ENCODE measurements around the gene TMEM79. TPM values are rescaled to one million over a fixed set of nuclear protein-coding genes. Genes with fewer than 3 reads are reported as not detected.

Gene TMEM79
- polyA plus RNA-seq, 3 donors from 2014 or later, result 2.0 to 6.5 (median 2.7) TPM

DNA sequence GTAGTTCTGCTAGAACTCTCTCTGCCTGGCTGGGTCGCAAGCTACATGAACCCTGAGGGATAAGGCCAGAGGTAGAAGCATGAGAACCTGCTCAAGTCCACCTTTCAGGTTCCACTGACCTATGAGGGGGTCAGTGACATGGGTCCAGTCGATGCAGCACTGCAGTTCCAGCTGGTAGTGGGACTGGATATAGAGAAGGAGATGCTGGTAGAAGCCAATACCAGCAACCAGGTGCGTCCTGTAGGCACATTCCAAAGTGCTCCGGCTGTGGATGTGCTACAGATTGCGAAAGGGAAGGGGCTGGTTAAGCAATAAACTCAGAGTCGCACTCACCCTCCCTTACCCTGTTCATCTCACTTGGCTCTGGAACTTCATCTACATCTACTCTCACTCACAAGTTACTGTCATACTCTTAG, 7.2 kb upstream of the TMEM79 start:
- H3K36me3 Mint-ChIP-seq, result peaks cover 21 to 44% (median 33%) of the 10 kb centered on the region in 3 donors
- H3K4me1 Mint-ChIP-seq, result peaks cover 12 to 23% of the 10 kb centered on the region in 2 donors
- no peak overlapping the region for H3K4me3 Mint-ChIP-seq
- H3K9me3 Mint-ChIP-seq, result no peaks in the 10 kb centered on the region
- peaks cover 0 to 5% (median 0%) of the 10 kb centered on the region in 3 donors for H3K27me3 Mint-ChIP-seq (ENCODE audit: low read depth in 3 of 3)
- H3K27ac Mint-ChIP-seq, result peak overlapping the region in 1 of 6 donors; percentile 17
- DNase-seq, result no peak

DNA sequence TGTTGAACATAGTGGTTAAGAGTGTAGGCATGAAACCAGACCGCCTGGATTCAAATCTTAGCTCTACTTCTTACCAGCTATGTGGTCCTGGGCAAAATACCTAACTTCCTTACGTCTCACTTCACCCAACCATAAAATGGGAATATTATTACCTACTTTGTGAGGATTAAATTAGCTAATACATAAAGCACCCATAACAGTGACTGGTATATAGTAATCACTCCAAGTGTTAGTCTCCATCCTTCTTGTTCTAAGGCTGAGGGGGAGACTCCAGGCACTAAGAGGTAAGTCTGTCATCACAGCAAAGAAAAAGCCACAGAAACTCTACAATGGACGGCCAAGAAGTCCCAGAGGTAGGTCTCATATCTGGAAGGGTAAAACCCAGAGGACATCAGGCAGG, 4.3 kb upstream of the TMEM79 start:
- Mint-ChIP-seq H3K4me3 (peak overlapping the region in 3 of 5 donors; percentile 1 to 53 (median 52)), H3K4me1 (peaks cover 29 to 48% of the 10 kb centered on the region in 2 donors), H3K36me3 (peaks cover 8 to 20% (median 13%) of the 10 kb centered on the region in 3 donors), H3K9me3 (no peaks in the 10 kb centered on the region), H3K27ac (peak overlapping the region in 3 of 6 donors; percentile 11 to 47 (median 46)), H3K27me3 (ENCODE audit: low read depth in 3 of 3) (peaks cover 4 to 10% (median 5%) of the 10 kb centered on the region in 3 donors)
- DNase-seq, result no peak

DNA sequence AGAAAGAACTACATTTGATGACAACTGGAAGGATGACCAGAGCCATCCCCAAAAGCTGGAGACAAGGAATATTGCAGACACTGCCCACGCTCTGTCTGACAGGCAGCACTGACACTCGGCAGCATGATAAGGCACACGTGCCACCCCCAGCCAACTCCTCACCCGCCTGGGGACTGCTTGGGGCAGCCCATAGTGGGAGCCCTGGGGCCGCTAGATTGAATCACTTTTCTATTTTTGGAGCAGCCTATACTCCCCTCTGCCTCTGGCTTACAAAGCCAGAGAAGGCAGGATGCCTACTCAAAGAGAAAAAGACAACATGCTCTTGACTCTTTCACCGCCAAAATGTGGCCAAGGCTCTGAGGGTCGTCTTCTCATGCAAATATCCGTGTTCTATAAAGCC, 2.8 kb upstream of the TMEM79 start:
- peak in 1 of 3 donors; percentile 12 for DNase-seq
- Mint-ChIP-seq H3K36me3 (peaks cover 8 to 17% (median 12%) of the 10 kb centered on the region in 3 donors), H3K27ac (peak overlapping the region; percentile 68 to 98 (median 91)), H3K27me3 (ENCODE audit: low read depth in 3 of 3) (peaks cover 4 to 10% (median 6%) of the 10 kb centered on the region in 3 donors), H3K4me3 (peak overlapping the region; percentile 95 to 99 (median 95)), H3K9me3 (no peaks in the 10 kb centered on the region), H3K4me1 (peaks cover 29 to 48% of the 10 kb centered on the region in 2 donors)

DNA sequence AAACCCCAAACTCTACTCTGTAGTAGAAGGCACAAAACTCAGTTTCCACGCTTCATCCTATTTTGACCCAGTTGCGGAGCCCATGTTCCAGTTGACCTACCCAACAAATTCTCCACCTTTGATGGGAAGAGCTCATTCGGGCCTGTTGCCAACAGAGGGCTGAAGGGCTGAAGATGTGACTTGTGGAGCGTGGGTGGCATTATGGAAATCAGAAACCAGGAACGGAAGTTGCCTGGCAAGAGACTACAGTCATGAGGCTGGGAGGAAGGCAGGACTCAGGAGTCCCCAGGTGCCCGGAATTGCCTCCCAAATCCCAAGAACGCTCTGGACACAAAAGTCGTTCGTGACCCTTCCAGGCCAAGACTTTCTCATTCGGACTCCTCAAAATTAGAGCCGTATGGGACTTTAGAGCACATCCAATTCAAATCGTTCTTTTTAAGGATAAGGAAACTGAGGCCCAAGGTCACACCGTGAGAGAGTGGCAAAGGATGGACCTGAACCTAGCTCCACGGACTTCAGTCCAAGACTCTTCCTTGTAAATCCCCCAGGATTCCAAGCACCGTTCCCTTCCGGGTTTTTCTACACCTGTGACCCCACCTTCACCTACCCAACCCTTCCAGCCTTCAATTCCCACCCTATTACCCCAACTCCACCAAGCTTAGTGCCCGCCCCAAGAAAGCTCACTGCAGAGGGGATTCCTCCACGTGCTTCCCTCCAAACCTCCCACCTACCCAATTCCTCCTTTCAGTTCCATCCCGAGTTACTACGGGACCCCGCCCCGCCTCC, 2.2 kb upstream of the TMEM79 start:
- DNase-seq, result no peak
- H3K27ac Mint-ChIP-seq, result peak overlapping the region; percentile 68 to 98 (median 91)
- no peaks in the 10 kb centered on the region for H3K9me3 Mint-ChIP-seq
- peak overlapping the region; percentile 95 to 99 (median 95) for H3K4me3 Mint-ChIP-seq
- H3K36me3 Mint-ChIP-seq, result peaks cover 8 to 14% (median 12%) of the 10 kb centered on the region in 3 donors
- peaks cover 29 to 48% of the 10 kb centered on the region in 2 donors for H3K4me1 Mint-ChIP-seq
- H3K27me3 Mint-ChIP-seq (ENCODE audit: low read depth in 3 of 3), result peaks cover 4 to 10% (median 6%) of the 10 kb centered on the region in 3 donors

DNA sequence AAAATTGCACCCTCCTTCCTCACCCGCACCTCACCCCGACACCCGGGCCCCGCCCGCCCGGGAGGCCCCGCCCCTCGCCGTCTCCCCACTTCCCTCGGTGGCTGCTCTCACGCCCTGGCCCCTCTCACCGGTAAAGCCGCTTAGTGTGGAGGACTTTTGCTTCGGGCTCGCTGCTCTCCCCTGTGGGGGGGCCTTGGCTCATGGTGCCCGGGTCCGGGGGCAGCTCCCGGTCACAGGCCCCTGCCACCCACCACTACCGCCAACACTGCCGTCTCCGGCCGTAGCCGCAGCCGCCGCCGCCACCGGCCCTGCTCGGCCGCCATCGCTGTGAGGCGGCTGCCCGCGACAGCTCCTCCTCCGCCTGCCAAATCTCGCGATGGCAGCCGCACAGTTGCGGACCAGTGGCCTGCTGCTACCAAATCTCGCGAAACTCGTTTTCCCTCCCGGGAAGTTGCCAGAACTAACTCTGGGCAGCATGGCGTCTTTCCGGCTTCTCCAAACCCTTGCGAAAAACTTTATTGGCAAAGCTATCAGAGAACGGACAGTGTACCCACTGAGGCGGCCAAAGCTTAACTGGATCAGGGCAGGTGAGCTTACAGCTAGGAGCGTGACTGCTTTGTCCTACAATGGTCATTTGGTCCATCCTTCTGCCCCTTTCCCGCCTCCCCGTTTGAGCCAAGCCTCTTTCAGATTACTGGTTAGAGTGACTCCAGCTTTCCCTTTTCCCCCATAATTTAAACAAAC, 1.5 kb upstream of the TMEM79 start, which contains the start of gene SMG5:
SMG5 (minus strand) TSS at position 347 of the 744 bp plus-strand sequence; CDS start at position 202, 145 bp downstream.
- Mint-ChIP-seq H3K9me3 (no peaks in the 10 kb centered on the region), H3K4me3 (peak within 1 kb of the TSS; percentile 95 to 99 (median 95)), H3K27ac (peak within 1 kb of the TSS; percentile 89 to 98 (median 93)), H3K27me3 (ENCODE audit: low read depth in 3 of 3) (peaks cover 4 to 10% (median 6%) of the 10 kb centered on the region in 3 donors), H3K36me3 (peaks cover 7 to 11% (median 7%) of the 10 kb centered on the region in 3 donors), H3K4me1 (peaks cover 29 to 48% of the 10 kb centered on the region in 2 donors)
- peak; percentile 96 to 97 (median 97) for DNase-seq

DNA sequence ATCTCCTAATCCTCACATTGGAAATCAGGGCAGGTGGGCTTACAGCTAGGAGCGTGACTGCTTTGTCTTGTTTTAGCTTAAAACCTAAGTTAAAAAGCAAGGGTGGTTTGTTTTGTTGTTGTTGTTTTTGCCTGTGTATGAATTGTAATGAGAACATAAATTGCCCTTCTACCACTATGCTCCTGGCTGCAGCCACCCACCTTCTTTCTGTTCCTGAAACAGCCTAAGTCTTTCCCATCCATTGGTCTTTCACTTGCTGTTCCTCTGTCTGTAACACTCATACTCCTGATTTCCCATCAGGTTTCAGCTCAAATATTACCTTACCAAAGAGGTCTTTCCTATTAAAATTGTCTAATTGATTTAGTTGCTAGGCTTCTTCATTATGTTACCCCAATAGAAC, 604 bp upstream of the TMEM79 start:
- peaks cover 4 to 10% (median 6%) of the 10 kb centered on the region in 3 donors for H3K27me3 Mint-ChIP-seq (ENCODE audit: low read depth in 3 of 3)
- H3K4me1 Mint-ChIP-seq, result peaks cover 29 to 48% of the 10 kb centered on the region in 2 donors
- no peak for DNase-seq
- H3K4me3 Mint-ChIP-seq, result peak overlapping the region; percentile 95 to 99 (median 95)
- H3K27ac Mint-ChIP-seq, result peak overlapping the region; percentile 89 to 98 (median 93)
- H3K9me3 Mint-ChIP-seq, result no peaks in the 10 kb centered on the region
- H3K36me3 Mint-ChIP-seq, result peaks cover 0 to 2% (median under 1%) of the 10 kb centered on the region in 3 donors

DNA sequence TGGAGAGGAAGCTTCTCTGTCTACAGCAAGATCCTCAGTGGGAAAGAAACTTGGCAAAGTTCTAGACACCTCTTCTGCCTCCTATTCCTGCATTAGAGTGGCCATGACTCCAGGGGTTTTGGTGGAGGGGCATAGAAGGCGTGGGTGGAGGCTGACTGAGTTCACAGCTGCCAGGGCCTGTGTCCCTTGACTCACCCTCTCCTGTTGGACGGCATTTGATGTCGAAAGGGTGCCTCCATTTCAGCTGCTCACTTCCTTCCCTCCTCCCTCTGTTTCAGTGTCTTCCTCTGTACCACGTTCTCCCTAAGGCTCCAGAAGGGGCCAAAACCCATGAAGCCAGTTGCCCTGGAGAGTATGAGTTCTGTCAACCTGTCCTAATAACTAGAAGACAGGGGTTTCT, 632 bp downstream of the TMEM79 start:
- H3K4me1 Mint-ChIP-seq, result peaks cover 29 to 47% of the 10 kb centered on the region in 2 donors
- H3K9me3 Mint-ChIP-seq, result no peaks in the 10 kb centered on the region
- H3K36me3 Mint-ChIP-seq, result peaks cover 0 to 6% (median 0%) of the 10 kb centered on the region in 3 donors
- H3K4me3 Mint-ChIP-seq, result peak overlapping the region in 3 of 5 donors; percentile 35 to 55 (median 44)
- DNase-seq, result no peak
- peaks cover 4 to 10% (median 6%) of the 10 kb centered on the region in 3 donors for H3K27me3 Mint-ChIP-seq (ENCODE audit: low read depth in 3 of 3)
- H3K27ac Mint-ChIP-seq, result peak overlapping the region in 1 of 6 donors; percentile 42

DNA sequence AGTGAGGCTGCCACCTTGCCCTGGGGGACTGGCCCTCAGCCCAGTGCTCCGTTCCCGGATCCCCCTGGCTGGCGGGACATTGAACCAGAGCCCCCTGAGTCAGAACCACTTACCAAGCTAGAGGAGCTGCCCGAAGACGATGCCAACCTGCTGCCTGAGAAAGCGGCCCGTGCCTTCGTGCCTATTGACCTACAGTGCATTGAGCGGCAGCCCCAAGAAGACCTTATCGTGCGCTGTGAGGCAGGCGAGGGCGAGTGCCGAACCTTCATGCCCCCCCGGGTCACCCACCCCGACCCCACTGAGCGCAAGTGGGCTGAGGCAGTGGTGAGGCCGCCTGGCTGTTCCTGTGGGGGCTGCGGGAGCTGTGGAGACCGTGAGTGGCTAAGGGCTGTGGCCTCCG, 1.3 kb downstream of the TMEM79 start:
- Mint-ChIP-seq H3K27ac (no peak overlapping the region), H3K4me1 (peaks cover 29 to 41% of the 10 kb centered on the region in 2 donors), H3K36me3 (peaks cover 0 to 6% (median 0%) of the 10 kb centered on the region in 3 donors), H3K27me3 (ENCODE audit: low read depth in 3 of 3) (peaks cover 4 to 10% (median 6%) of the 10 kb centered on the region in 3 donors), H3K9me3 (no peaks in the 10 kb centered on the region), H3K4me3 (no peak overlapping the region)
- DNase-seq, result no peak

DNA sequence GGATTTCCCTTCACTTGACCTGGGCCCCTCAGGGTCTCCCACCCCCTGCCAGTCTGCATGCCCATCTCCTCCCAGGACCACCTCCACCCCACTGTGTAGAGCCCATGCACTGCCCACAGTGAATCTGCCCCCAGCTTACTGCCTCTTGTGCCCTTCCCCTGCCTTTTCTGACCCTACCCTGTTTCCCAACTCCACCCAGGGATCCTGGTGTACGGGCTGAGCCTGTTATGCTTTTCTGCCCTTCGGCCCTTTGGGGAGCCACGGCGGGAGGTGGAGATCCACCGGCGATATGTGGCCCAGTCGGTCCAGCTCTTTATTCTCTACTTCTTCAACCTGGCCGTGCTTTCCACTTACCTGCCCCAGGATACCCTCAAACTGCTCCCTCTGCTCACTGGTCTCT, 1.9 kb downstream of the TMEM79 start:
- peaks cover 4 to 10% (median 6%) of the 10 kb centered on the region in 3 donors for H3K27me3 Mint-ChIP-seq (ENCODE audit: low read depth in 3 of 3)
- H3K9me3 Mint-ChIP-seq, result no peaks in the 10 kb centered on the region
- H3K4me3 Mint-ChIP-seq, result no peak overlapping the region
- no peak for DNase-seq
- peaks cover 27 to 37% of the 10 kb centered on the region in 2 donors for H3K4me1 Mint-ChIP-seq
- H3K27ac Mint-ChIP-seq, result no peak overlapping the region
- peaks cover 0 to 6% (median 0%) of the 10 kb centered on the region in 3 donors for H3K36me3 Mint-ChIP-seq

DNA sequence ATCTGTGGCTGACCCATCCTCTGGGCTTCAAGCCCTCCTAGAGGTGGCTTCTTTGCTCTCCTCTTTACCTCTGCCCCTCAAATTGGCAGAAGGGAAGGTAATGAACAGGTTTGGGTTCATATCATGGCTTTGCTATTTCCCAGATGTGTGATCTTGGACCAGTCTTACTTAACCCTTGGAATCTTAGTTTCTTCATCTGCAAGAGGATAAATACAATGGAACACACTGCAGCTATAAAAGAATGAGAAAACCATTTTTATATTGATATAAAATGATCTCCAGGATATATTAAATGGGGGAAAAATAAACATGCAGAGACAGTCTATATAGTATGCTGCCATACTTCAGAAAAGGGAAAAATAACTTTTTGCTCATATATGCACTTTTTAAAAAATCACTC, 5.7 kb downstream of the TMEM79 start:
- no peak for DNase-seq
- Mint-ChIP-seq H3K27ac (no peak overlapping the region), H3K36me3 (peaks cover 0 to 6% (median 0%) of the 10 kb centered on the region in 3 donors), H3K27me3 (ENCODE audit: low read depth in 3 of 3) (peaks cover 0 to 2% (median 0%) of the 10 kb centered on the region in 3 donors), H3K4me1 (peaks cover 15 to 17% of the 10 kb centered on the region in 2 donors), H3K9me3 (no peaks in the 10 kb centered on the region), H3K4me3 (no peak overlapping the region)

DNA sequence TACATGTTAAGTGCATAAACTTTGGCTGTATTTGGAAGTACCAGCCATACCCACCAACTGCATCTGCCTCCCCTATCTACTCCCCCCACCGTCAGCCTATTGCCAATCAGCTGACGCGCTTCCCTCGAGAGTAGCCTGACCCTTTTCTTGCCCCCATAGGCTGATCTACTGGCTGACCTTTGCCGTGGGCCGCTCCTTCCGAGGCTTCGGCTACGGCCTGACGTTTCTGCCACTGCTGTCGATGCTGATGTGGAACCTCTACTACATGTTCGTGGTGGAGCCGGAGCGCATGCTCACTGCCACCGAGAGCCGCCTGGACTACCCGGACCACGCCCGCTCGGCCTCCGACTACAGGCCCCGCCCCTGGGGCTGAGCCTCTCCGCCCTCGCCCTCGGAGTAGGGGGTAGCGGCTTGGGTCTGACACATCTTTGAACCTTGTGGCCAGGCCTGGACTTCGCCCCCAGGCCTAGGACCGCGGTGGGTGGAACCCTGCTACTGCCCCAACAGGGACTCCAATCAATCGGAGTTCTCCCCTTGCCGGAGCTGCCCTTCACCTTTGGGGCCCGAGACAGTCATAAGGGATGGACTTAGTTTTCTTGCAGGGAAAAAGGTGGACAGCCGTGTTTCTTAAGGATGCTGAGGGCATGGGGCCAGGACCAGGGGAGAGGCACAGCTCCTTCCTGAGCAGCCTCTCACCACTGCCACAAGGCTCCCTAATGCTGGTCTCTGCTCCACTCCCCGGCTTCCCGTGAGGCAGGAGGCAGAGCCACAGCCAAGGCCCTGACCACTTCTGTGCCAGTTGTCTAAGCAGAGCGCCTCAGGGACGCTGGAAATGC, 7.3 kb downstream of the TMEM79 start:
- Mint-ChIP-seq H3K27me3 (ENCODE audit: low read depth in 3 of 3) (peaks cover 0 to 2% (median 0%) of the 10 kb centered on the region in 3 donors), H3K27ac (peak overlapping the region; percentile 30 to 87 (median 77)), H3K4me3 (peak overlapping the region; percentile 75 to 91 (median 80)), H3K4me1 (peaks cover 27 to 28% of the 10 kb centered on the region in 2 donors), H3K36me3 (peaks cover 0 to 6% (median 0%) of the 10 kb centered on the region in 3 donors), H3K9me3 (no peaks in the 10 kb centered on the region)
- DNase-seq, result peak; percentile 39 to 50 (median 44)

DNA sequence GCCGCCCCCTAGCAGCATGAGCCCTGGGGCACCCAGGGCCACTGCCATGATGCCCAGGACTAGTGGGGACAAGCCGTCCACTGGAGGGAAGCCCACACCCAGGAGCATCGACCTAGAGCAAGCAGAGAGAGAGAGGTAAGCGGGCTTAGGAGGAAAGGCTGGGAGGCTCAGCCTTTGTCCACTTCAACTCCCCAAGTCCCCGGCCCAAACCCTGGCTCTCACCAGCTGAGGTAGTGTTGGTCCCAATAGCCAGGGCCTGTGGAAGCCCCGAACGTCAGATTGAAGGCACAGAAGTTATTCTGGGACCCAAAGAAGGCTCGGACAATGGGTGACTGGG, 8.9 kb downstream of the TMEM79 start:
- H3K9me3 Mint-ChIP-seq, result no peaks in the 10 kb centered on the region
- peaks cover 27 to 28% of the 10 kb centered on the region in 2 donors for H3K4me1 Mint-ChIP-seq
- H3K36me3 Mint-ChIP-seq, result peaks cover 0 to 6% (median 0%) of the 10 kb centered on the region in 3 donors
- H3K27ac Mint-ChIP-seq, result peak overlapping the region in 2 of 6 donors; percentile 41 to 45
- peak overlapping the region in 2 of 5 donors; percentile 12 to 20 for H3K4me3 Mint-ChIP-seq
- no peak for DNase-seq
- H3K27me3 Mint-ChIP-seq (ENCODE audit: low read depth in 3 of 3), result peaks cover 0 to 2% (median 0%) of the 10 kb centered on the region in 3 donors

DNA sequence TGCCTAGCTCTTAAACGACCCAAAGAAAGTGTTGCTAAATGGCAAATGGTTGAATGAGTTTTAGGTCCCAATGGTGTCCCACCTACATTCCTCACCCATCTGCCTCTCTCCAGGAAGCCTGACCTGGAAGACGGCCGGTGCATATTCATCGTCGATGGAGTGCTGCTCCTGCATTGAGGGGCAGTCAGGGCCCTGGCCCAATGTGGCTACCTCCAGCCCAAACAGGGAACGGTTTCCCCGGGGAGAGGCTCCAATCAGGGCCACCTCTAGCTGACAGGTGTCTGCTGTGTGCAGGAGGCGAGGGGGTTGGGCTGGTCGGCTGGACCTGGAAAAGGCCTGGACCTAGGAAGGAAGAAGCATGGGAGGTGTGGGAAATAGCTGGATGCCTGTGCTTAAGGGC, 9.8 kb downstream of the TMEM79 start:
- no peak for DNase-seq
- peaks cover 0 to 2% (median 0%) of the 10 kb centered on the region in 3 donors for H3K36me3 Mint-ChIP-seq
- H3K4me1 Mint-ChIP-seq, result peaks cover 27 to 28% of the 10 kb centered on the region in 2 donors
- H3K27me3 Mint-ChIP-seq (ENCODE audit: low read depth in 3 of 3), result peaks cover 0 to 2% (median 0%) of the 10 kb centered on the region in 3 donors
- H3K4me3 Mint-ChIP-seq, result peak overlapping the region in 2 of 5 donors; percentile 25 to 58
- H3K27ac Mint-ChIP-seq, result peak overlapping the region in 1 of 6 donors; percentile 40
- no peaks in the 10 kb centered on the region for H3K9me3 Mint-ChIP-seq
